ENCODE results near the gene SNED1. TPM values are rescaled to one million over a fixed set of nuclear protein-coding genes. Genes with fewer than 3 reads are reported as not detected.

The SNED1 gene
- total RNA-seq, 4 donors from 2014 or later: 16.4 to 56.2 (median 43.5) TPM

DNA sequence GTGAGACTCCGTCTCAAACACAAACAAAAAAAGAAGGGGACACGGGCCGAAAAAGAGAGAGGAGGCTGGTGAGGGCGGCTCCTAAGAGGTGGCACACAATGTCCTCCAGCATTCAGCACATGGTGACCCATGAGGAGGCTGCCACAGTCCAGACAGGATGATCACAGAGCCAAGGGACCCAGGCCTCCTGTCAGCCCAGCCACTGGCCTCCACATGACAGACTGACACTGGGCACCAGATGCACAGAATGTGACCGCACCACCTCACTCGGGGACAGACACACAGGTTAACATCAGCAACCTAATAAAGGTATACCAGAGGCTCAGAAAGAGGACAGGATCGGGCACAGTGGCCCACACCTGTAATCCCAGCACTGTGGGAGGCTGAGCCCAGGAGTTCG, 129.8 kb downstream of the SNED1 start:
- Histone ChIP-seq H3K4me3 (no peak overlapping the region), H3K4me1 (no peaks in the 10 kb centered on the region), H3K27me3 (no peaks in the 10 kb centered on the region), H3K9me3 (no peaks in the 10 kb centered on the region), H3K27ac (no peak overlapping the region), H3K36me3 (no peaks in the 10 kb centered on the region)
- no peak for ATAC-seq
- no peak for TF ChIP-seq POLR2A (IDR thresholded peaks at IDR 0.05)
- TF ChIP-seq, protein P1, sequence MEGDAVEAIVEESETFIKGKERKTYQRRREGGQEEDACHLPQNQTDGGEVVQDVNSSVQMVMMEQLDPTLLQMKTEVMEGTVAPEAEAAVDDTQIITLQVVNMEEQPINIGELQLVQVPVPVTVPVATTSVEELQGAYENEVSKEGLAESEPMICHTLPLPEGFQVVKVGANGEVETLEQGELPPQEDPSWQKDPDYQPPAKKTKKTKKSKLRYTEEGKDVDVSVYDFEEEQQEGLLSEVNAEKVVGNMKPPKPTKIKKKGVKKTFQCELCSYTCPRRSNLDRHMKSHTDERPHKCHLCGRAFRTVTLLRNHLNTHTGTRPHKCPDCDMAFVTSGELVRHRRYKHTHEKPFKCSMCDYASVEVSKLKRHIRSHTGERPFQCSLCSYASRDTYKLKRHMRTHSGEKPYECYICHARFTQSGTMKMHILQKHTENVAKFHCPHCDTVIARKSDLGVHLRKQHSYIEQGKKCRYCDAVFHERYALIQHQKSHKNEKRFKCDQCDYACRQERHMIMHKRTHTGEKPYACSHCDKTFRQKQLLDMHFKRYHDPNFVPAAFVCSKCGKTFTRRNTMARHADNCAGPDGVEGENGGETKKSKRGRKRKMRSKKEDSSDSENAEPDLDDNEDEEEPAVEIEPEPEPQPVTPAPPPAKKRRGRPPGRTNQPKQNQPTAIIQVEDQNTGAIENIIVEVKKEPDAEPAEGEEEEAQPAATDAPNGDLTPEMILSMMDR (IDR thresholded peaks at IDR 0.05 in 4 of 5, conservative IDR thresholded peaks at IDR 0.05 in 1 of 5): no peak
- no peak for DNase-seq
- intact Hi-C loops (cut with DNase I; ENCODE audit: low total_unique reads) (no loop called here), in situ Hi-C loops (cut with MboI; ENCODE audit: low sequenced_read_pairs in 4 of 4) (no loop called here)

DNA sequence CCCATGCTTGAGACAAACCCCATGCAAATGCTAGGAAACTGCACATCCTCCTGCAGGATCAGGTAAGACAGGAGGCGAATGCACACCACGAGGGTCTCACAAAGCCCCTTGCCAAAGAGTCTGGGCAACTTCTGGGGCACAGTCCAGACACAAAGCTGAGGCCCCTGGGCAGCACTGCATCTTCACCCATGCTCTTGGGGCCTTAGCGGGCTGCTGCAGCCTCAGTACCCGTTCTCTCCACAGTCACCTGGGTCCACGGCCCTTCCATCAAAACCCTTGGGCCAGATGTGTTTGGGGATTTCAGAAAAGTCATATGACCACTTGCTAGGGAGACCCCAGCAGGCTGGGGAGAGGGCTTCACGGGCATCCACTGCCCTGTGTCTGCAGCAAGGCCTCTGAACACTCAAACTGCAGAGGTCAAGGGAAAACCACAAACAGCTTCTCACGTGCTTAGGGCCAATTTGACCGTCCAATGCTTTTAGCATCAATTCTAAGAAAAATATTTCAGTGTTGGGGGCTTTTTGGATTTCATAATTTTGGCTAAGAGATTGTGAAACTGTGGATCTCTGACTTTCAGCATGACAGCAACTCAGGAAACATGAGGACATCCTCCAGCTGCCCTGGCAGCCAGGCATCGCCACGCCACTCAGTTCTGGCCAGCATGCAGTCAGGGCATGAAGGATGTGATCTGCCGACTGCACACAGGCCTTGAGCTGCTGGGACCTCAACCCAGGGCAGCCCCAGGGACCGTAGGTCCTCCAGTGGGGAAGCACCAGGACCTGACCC, 130.9 kb downstream of the SNED1 start:
- H3K4me1 ChIP-seq: no peaks in the 10 kb centered on the region
- H3K27me3 ChIP-seq: no peaks in the 10 kb centered on the region
- no peaks in the 10 kb centered on the region for H3K36me3 ChIP-seq
- no peak overlapping the region for H3K27ac ChIP-seq
- H3K9me3 ChIP-seq: no peaks in the 10 kb centered on the region
- intact Hi-C loops (cut with DNase I; ENCODE audit: low total_unique reads): no loop called here
- in situ Hi-C loops (cut with MboI; ENCODE audit: low sequenced_read_pairs in 4 of 4): no loop called here
- DNase-seq: no peak
- H3K4me3 ChIP-seq: no peak overlapping the region
- ATAC-seq: no peak
- TF ChIP-seq, protein P1 (IDR thresholded peaks at IDR 0.05 in 4 of 5, conservative IDR thresholded peaks at IDR 0.05 in 1 of 5): no peak
- no peak for TF ChIP-seq POLR2A (IDR thresholded peaks at IDR 0.05)

DNA sequence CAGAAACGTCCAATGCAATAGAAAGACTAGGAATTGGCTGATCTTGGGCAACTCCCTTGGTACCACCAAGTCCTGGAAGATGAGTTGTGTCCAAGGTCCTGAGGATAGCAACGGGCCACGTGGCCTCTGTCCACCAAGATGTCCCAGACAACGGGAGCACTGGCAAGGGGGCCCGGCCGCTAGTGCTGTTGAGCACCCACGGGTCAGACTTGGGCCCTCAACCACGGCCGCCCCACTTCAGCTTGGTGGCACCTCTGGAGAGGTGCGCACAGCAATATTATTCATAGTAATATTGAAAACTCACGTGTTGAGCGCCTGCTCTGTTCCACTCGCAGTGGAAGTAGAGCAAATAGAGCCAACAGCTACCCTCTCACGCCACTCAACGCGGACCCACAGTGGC, 131.9 kb downstream of the SNED1 start:
- H3K4me3 ChIP-seq: no peak overlapping the region
- ATAC-seq: no peak
- H3K27ac ChIP-seq: no peak overlapping the region
- H3K4me1 ChIP-seq: no peaks in the 10 kb centered on the region
- no peak for TF ChIP-seq POLR2A (IDR thresholded peaks at IDR 0.05)
- TF ChIP-seq, protein P1 (IDR thresholded peaks at IDR 0.05 in 4 of 5, conservative IDR thresholded peaks at IDR 0.05 in 1 of 5): no peak
- intact Hi-C loops (cut with DNase I; ENCODE audit: low total_unique reads): no loop called here
- H3K9me3 ChIP-seq: no peaks in the 10 kb centered on the region
- no peak for DNase-seq
- no peaks in the 10 kb centered on the region for H3K36me3 ChIP-seq
- no peaks in the 10 kb centered on the region for H3K27me3 ChIP-seq
- in situ Hi-C loops (cut with MboI; ENCODE audit: low sequenced_read_pairs in 4 of 4): no loop called here

DNA sequence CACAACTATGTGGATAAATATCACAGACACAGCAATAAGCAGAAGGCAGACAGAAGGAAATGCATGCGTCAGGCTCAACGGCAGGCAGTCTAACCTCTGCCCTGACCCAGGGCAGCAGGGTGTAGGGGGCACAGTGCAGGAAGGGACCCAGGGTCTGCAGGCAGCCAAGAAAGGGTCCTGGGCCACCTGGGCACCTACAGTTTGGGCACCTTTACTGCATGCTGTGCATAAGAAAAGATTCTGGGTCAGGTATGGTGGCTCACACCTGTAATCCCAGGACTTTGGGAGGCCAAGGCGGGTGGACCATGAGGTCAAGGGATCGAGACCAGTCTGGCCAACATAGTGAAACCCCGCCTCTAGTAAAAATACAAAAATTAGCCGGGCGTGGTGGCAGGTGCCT, 133.1 kb downstream of the SNED1 start:
- H3K4me1 ChIP-seq: no peaks in the 10 kb centered on the region
- no peak overlapping the region for H3K27ac ChIP-seq
- in situ Hi-C loops (cut with MboI; ENCODE audit: low sequenced_read_pairs in 4 of 4) (no loop called here), intact Hi-C loops (cut with DNase I; ENCODE audit: low total_unique reads) (no loop called here)
- no peak overlapping the region for H3K4me3 ChIP-seq
- TF ChIP-seq, protein P1 (IDR thresholded peaks at IDR 0.05 in 4 of 5, conservative IDR thresholded peaks at IDR 0.05 in 1 of 5): no peak
- no peak for TF ChIP-seq POLR2A (IDR thresholded peaks at IDR 0.05)
- no peak for ATAC-seq
- H3K9me3 ChIP-seq: no peaks in the 10 kb centered on the region
- H3K27me3 ChIP-seq: no peaks in the 10 kb centered on the region
- DNase-seq: no peak
- no peaks in the 10 kb centered on the region for H3K36me3 ChIP-seq

All from gastrocnemius medialis (tissue), 4 donors.